ES-I3 (cell line): ENCODE data around the gene DEFB112.

ENCODE experiments used
- H3K36me3 ChIP-seq: 2 replicates; pipeline ENCODE4 v1.6.1; 2013; ENCODE audit warnings: mild to moderate bottlenecking, low read length, control low read depth, moderate library complexity; ENCODE audit not compliant: insufficient read depth
- H3K4me1 ChIP-seq: 2 replicates; pipeline ENCODE4 v1.6.1; 2013; ENCODE audit warnings: mild to moderate bottlenecking, control low read depth, low read length; ENCODE audit not compliant: insufficient read depth
- H3K9ac ChIP-seq: 2 replicates; pipeline ENCODE4 v1.6.1; 2013; ENCODE audit warnings: low read depth, mild to moderate bottlenecking, low read length, moderate library complexity
- H3K9me3 ChIP-seq: 2 replicates; pipeline ENCODE4 v1.6.1; 2013; ENCODE audit warnings: mild to moderate bottlenecking, low read length, moderate library complexity; ENCODE audit not compliant: control insufficient read depth, insufficient read depth

DEFB112 gene

GRCh38 chr6:50049829-50050228, at the start of gene DEFB112:
Gene DEFB112 (minus strand): TSS chr6:50049929. CDS start chr6:50049869, 60 bp downstream.
- no peak within 1 kb of the TSS for H3K9ac ChIP-seq
- H3K9me3 ChIP-seq: no peaks in the 10 kb centered on the region
- no peaks in the 10 kb centered on the region for H3K4me1 ChIP-seq
- H3K36me3 ChIP-seq: no peaks in the 10 kb centered on the region

- Histone ChIP-seq H3K9me3 (no peaks in the 10 kb centered on the region), H3K9ac (no peak overlapping the region), H3K36me3 (no peaks in the 10 kb centered on the region), H3K4me1 (no peaks in the 10 kb centered on the region)
Measured at GRCh38 chr6:50098641-50098993, 48.9 kb upstream of the DEFB112 start.

- Histone ChIP-seq H3K9me3 (no peaks in the 10 kb centered on the region), H3K36me3 (no peaks in the 10 kb centered on the region), H3K9ac (no peak overlapping the region), H3K4me1 (no peaks in the 10 kb centered on the region)
Measured at GRCh38 chr6:50097966-50098640, 48.4 kb upstream of the DEFB112 start.

GRCh38 chr6:50096296-50096695, 46.6 kb upstream of the DEFB112 start:
- H3K36me3 ChIP-seq: no peaks in the 10 kb centered on the region
- H3K9ac ChIP-seq: no peak overlapping the region
- H3K4me1 ChIP-seq: no peaks in the 10 kb centered on the region
- no peaks in the 10 kb centered on the region for H3K9me3 ChIP-seq

- no peaks in the 10 kb centered on the region for H3K9me3 ChIP-seq
- H3K36me3 ChIP-seq: no peaks in the 10 kb centered on the region
- H3K4me1 ChIP-seq: no peaks in the 10 kb centered on the region
- H3K9ac ChIP-seq: no peak overlapping the region
Measured at GRCh38 chr6:50093938-50094272, 44.2 kb upstream of the DEFB112 start.

- Histone ChIP-seq H3K9ac (no peak overlapping the region), H3K36me3 (no peaks in the 10 kb centered on the region), H3K9me3 (no peaks in the 10 kb centered on the region), H3K4me1 (no peaks in the 10 kb centered on the region)
Measured at GRCh38 chr6:50093116-50093937, 43.6 kb upstream of the DEFB112 start.

- Histone ChIP-seq H3K9ac (no peak overlapping the region), H3K9me3 (no peaks in the 10 kb centered on the region), H3K36me3 (no peaks in the 10 kb centered on the region), H3K4me1 (no peaks in the 10 kb centered on the region)
Measured at GRCh38 chr6:50091641-50092040, 41.9 kb upstream of the DEFB112 start.

- Histone ChIP-seq H3K9ac (no peak overlapping the region), H3K36me3 (no peaks in the 10 kb centered on the region), H3K9me3 (no peaks in the 10 kb centered on the region), H3K4me1 (no peaks in the 10 kb centered on the region)
Measured at GRCh38 chr6:50089911-50090310, 40.2 kb upstream of the DEFB112 start.

- Histone ChIP-seq H3K9me3 (no peaks in the 10 kb centered on the region), H3K9ac (no peak overlapping the region), H3K4me1 (no peaks in the 10 kb centered on the region), H3K36me3 (no peaks in the 10 kb centered on the region)
Measured at GRCh38 chr6:50087231-50087954, 37.7 kb upstream of the DEFB112 start.

GRCh38 chr6:50077385-50077784, 27.7 kb upstream of the DEFB112 start:
- Histone ChIP-seq H3K36me3 (no peaks in the 10 kb centered on the region), H3K4me1 (no peaks in the 10 kb centered on the region), H3K9me3 (no peaks in the 10 kb centered on the region), H3K9ac (no peak overlapping the region)

- Histone ChIP-seq H3K4me1 (no peaks in the 10 kb centered on the region), H3K9me3 (no peaks in the 10 kb centered on the region), H3K36me3 (no peaks in the 10 kb centered on the region), H3K9ac (no peak overlapping the region)
Measured at GRCh38 chr6:50076431-50076830, 26.7 kb upstream of the DEFB112 start.

- Histone ChIP-seq H3K36me3 (no peaks in the 10 kb centered on the region), H3K9ac (no peak overlapping the region), H3K4me1 (no peaks in the 10 kb centered on the region), H3K9me3 (no peaks in the 10 kb centered on the region)
Measured at GRCh38 chr6:50071921-50072320, 22.2 kb upstream of the DEFB112 start.

- Histone ChIP-seq H3K9me3 (no peaks in the 10 kb centered on the region), H3K4me1 (no peaks in the 10 kb centered on the region), H3K9ac (no peak overlapping the region), H3K36me3 (no peaks in the 10 kb centered on the region)
Measured at GRCh38 chr6:50070101-50070500, 20.4 kb upstream of the DEFB112 start.

GRCh38 chr6:50062051-50062450, 12.3 kb upstream of the DEFB112 start:
- no peak overlapping the region for H3K9ac ChIP-seq
- no peaks in the 10 kb centered on the region for H3K4me1 ChIP-seq
- H3K36me3 ChIP-seq: no peaks in the 10 kb centered on the region
- H3K9me3 ChIP-seq: no peaks in the 10 kb centered on the region

- H3K36me3 ChIP-seq: no peaks in the 10 kb centered on the region
- H3K9me3 ChIP-seq: no peaks in the 10 kb centered on the region
Measured at GRCh38 chr6:50056242-50056641, 6.5 kb upstream of the DEFB112 start.

More at GRCh38 chr6:50056242-50056641, 6.5 kb upstream of the DEFB112 start:
- Histone ChIP-seq H3K9ac (no peak overlapping the region), H3K4me1 (no peaks in the 10 kb centered on the region)
